Measurements from ENCODE around the gene SYTL5.

- TF ChIP-seq CEBPB (IDR thresholded peaks at IDR 0.05) (no peak), CHD4 (IDR thresholded peaks at IDR 0.05; ENCODE audit: borderline replicate concordance) (no peak)
These were observed 102.9 kb downstream of the SYTL5 start for GRCh38 chrX:38109042-38109898.

Data from A549 (cell line).